Hepatocyte (in vitro differentiated cells): ENCODE data around the gene ADCY2.

Source experiments
- EZH2 ChIP-seq: fragments of 200-600 bp; sonication (generic); IDR thresholded peaks from 2 replicates; pipeline ENCODE4 v1.6.1; 2016; ENCODE audit warnings: antibody characterized with exemption, mild to moderate bottlenecking, borderline replicate concordance
- EZH2phosphoT487 ChIP-seq: fragments of 200-600 bp; sonication (generic); IDR thresholded peaks from one replicate; pipeline ENCODE4 v1.6.1; 2018; ENCODE audit warnings: antibody characterized with exemption, mild to moderate bottlenecking, low read depth, moderate library complexity; ENCODE audit not compliant: unreplicated experiment, severe bottlenecking
- TF ChIP-seq, protein P1 (sequence below): fragments of 200-600 bp; sonication (generic); IDR thresholded peaks from 2 replicates; pipeline ENCODE4 v1.5.1; 2016; ENCODE audit warnings: antibody characterized with exemption, mild to moderate bottlenecking; ENCODE audit not compliant: poor library complexity

DNA sequence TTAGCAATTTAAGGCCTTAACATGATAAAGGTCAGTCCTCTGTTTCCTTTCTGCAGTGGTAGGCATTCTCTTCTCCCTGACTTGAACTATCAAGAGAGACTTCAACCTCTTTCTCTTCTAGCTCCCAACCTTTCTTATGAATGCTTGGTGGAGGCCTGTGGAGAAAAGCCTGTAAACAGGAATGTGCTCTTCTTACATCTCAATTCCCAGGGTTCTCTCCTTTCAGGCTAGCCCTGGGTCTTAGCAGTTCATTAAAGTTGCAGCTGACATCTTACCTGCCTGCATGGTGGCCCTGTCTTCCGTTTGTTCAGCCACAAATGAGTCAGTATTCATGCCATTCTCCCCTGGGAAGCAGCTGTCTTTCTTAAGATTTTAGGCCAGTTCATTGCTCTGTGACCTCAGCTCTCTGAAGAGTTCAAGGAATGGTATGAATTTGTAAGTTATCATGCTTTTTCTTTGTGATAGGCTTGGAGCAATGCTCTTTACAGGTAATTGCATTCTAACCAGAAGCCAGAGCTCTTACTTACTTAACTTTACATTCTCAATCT, 77.8 kb downstream of the ADCY2 start:
- TF ChIP-seq, protein P1, sequence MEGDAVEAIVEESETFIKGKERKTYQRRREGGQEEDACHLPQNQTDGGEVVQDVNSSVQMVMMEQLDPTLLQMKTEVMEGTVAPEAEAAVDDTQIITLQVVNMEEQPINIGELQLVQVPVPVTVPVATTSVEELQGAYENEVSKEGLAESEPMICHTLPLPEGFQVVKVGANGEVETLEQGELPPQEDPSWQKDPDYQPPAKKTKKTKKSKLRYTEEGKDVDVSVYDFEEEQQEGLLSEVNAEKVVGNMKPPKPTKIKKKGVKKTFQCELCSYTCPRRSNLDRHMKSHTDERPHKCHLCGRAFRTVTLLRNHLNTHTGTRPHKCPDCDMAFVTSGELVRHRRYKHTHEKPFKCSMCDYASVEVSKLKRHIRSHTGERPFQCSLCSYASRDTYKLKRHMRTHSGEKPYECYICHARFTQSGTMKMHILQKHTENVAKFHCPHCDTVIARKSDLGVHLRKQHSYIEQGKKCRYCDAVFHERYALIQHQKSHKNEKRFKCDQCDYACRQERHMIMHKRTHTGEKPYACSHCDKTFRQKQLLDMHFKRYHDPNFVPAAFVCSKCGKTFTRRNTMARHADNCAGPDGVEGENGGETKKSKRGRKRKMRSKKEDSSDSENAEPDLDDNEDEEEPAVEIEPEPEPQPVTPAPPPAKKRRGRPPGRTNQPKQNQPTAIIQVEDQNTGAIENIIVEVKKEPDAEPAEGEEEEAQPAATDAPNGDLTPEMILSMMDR = no peak
- TF ChIP-seq EZH2 = no peak
- no peak for TF ChIP-seq EZH2phosphoT487
